ENCODE data around the gene IL31.

Gene IL31

GRCh38 chr12:122126342-122126635, 47.7 kb downstream of the IL31 start:
- Histone ChIP-seq H3K27ac (ENCODE audit: low read length) (no peak overlapping the region), H3K9me3 (ENCODE audit: insufficient read depth, low read length, severe bottlenecking) (no peaks in the 10 kb centered on the region), H2AFZ (ENCODE audit: low read depth, low read length) (no peak overlapping the region), H3K4me1 (ENCODE audit: insufficient read depth, low read length) (peaks cover 10% of the 10 kb centered on the region), H3K9ac (ENCODE audit: low read depth, low read length) (no peak overlapping the region), H3K27me3 (ENCODE audit: insufficient read depth, low read length, poor library complexity) (no peaks in the 10 kb centered on the region), H3K4me3 (ENCODE audit: low read depth in 1 of 2, low read length in 2 of 2) (no peak overlapping the region), H4K20me1 (ENCODE audit: insufficient read depth, low read length) (peaks cover 38% of the 10 kb centered on the region), H3K4me2 (ENCODE audit: insufficient read depth, low read length) (no peak overlapping the region), H3K36me3 (ENCODE audit: insufficient read depth, low read length) (peaks cover 43% of the 10 kb centered on the region), H3K79me2 (ENCODE audit: insufficient read depth, low read length) (peaks cover 37% of the 10 kb centered on the region)
- no peak for TF ChIP-seq CTCF (IDR thresholded peaks at IDR 0.05; ENCODE audit: borderline replicate concordance, extremely low read depth, low read length, poor library complexity, severe bottlenecking)
- TF ChIP-seq EZH2 (IDR thresholded peaks at IDR 0.05; ENCODE audit: borderline replicate concordance, low read depth, low read length, severe bottlenecking): no peak
- no peak for ATAC-seq (ENCODE audit: insufficient read depth, low read depth)
- DNase-seq: no peak

- no peak for TF ChIP-seq CTCF (IDR thresholded peaks at IDR 0.05; ENCODE audit: borderline replicate concordance, extremely low read depth, low read length, poor library complexity, severe bottlenecking)
- no peak for TF ChIP-seq EZH2 (IDR thresholded peaks at IDR 0.05; ENCODE audit: borderline replicate concordance, low read depth, low read length, severe bottlenecking)
Observed at GRCh38 chr12:122125452-122126341, 48.3 kb downstream of the IL31 start.

GRCh38 chr12:122124370-122124769, 49.7 kb downstream of the IL31 start:
- H3K79me2 ChIP-seq (ENCODE audit: insufficient read depth, low read length): peaks cover 37% of the 10 kb centered on the region

More at GRCh38 chr12:122125452-122126341, 48.3 kb downstream of the IL31 start:
- Histone ChIP-seq H3K4me1 (ENCODE audit: insufficient read depth, low read length) (peaks cover 10% of the 10 kb centered on the region), H3K9me3 (ENCODE audit: insufficient read depth, low read length, severe bottlenecking) (no peaks in the 10 kb centered on the region), H3K9ac (ENCODE audit: low read depth, low read length) (no peak overlapping the region), H3K4me3 (ENCODE audit: low read depth in 1 of 2, low read length in 2 of 2) (no peak overlapping the region), H4K20me1 (ENCODE audit: insufficient read depth, low read length) (peaks cover 38% of the 10 kb centered on the region), H3K4me2 (ENCODE audit: insufficient read depth, low read length) (no peak overlapping the region), H3K27me3 (ENCODE audit: insufficient read depth, low read length, poor library complexity) (no peaks in the 10 kb centered on the region), H3K79me2 (ENCODE audit: insufficient read depth, low read length) (peaks cover 37% of the 10 kb centered on the region), H3K36me3 (ENCODE audit: insufficient read depth, low read length) (peaks cover 37% of the 10 kb centered on the region), H3K27ac (ENCODE audit: low read length) (no peak overlapping the region), H2AFZ (ENCODE audit: low read depth, low read length) (no peak overlapping the region)
- ATAC-seq (ENCODE audit: insufficient read depth, low read depth): no peak
- no peak for DNase-seq

More at GRCh38 chr12:122124370-122124769, 49.7 kb downstream of the IL31 start:
- DNase-seq (no peak), ATAC-seq (ENCODE audit: insufficient read depth, low read depth) (no peak)
- Histone ChIP-seq H3K4me1 (ENCODE audit: insufficient read depth, low read length) (peaks cover 10% of the 10 kb centered on the region), H3K36me3 (ENCODE audit: insufficient read depth, low read length) (peaks cover 24% of the 10 kb centered on the region), H3K27ac (ENCODE audit: low read length) (no peak overlapping the region), H3K9ac (ENCODE audit: low read depth, low read length) (no peak overlapping the region), H3K4me3 (ENCODE audit: low read depth in 1 of 2, low read length in 2 of 2) (no peak overlapping the region), H3K27me3 (ENCODE audit: insufficient read depth, low read length, poor library complexity) (no peaks in the 10 kb centered on the region), H4K20me1 (ENCODE audit: insufficient read depth, low read length) (peaks cover 41% of the 10 kb centered on the region), H3K4me2 (ENCODE audit: insufficient read depth, low read length) (no peak overlapping the region), H2AFZ (ENCODE audit: low read depth, low read length) (no peak overlapping the region), H3K9me3 (ENCODE audit: insufficient read depth, low read length, severe bottlenecking) (no peaks in the 10 kb centered on the region)
- no peak for TF ChIP-seq CTCF (IDR thresholded peaks at IDR 0.05; ENCODE audit: borderline replicate concordance, extremely low read depth, low read length, poor library complexity, severe bottlenecking)
- TF ChIP-seq EZH2 (IDR thresholded peaks at IDR 0.05; ENCODE audit: borderline replicate concordance, low read depth, low read length, severe bottlenecking): no peak
